Measurements from ENCODE around the gene PLCB4.

DNA sequence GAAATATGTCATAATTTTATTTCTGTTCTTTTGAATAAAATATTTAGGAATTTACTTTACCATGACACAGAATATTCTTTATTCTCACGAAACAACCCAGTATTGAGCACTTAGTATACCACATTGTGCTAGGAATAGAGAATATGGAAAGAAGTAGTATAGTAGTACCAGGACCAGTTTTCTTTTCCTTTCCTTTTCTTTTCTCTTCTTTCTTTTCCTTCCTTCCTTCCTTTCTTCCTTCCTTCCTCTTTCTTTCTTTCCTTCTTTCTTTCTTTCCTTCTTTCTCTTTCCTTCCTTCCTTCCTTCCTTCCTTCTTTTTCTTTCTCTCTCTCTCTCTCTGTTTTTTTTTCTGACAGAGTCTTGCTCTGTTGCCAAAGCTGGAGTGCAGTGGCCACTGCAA, 7.5 kb upstream of the PLCB4 start:
- TF ChIP-seq, protein P1, sequence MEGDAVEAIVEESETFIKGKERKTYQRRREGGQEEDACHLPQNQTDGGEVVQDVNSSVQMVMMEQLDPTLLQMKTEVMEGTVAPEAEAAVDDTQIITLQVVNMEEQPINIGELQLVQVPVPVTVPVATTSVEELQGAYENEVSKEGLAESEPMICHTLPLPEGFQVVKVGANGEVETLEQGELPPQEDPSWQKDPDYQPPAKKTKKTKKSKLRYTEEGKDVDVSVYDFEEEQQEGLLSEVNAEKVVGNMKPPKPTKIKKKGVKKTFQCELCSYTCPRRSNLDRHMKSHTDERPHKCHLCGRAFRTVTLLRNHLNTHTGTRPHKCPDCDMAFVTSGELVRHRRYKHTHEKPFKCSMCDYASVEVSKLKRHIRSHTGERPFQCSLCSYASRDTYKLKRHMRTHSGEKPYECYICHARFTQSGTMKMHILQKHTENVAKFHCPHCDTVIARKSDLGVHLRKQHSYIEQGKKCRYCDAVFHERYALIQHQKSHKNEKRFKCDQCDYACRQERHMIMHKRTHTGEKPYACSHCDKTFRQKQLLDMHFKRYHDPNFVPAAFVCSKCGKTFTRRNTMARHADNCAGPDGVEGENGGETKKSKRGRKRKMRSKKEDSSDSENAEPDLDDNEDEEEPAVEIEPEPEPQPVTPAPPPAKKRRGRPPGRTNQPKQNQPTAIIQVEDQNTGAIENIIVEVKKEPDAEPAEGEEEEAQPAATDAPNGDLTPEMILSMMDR (conservative IDR thresholded peaks at IDR 0.05; ENCODE audit: low read length), result no peak
- no peak for TF ChIP-seq EZH2phosphoT487 (IDR thresholded peaks at IDR 0.05; ENCODE audit: borderline replicate concordance, low read depth, low read length)

Measured in OCI-LY7 (cell line).